Measurements from ENCODE around the gene SLC22A31. TPM values are rescaled to one million over a fixed set of nuclear protein-coding genes. Genes with fewer than 3 reads are reported as not detected.

SLC22A31 gene
- total and polyA plus RNA-seq, 2 donors (not counting 3 experiments of a cell fraction or from before 2014, with no cell fraction given), result 1.0 TPM; not detected in 1

DNA sequence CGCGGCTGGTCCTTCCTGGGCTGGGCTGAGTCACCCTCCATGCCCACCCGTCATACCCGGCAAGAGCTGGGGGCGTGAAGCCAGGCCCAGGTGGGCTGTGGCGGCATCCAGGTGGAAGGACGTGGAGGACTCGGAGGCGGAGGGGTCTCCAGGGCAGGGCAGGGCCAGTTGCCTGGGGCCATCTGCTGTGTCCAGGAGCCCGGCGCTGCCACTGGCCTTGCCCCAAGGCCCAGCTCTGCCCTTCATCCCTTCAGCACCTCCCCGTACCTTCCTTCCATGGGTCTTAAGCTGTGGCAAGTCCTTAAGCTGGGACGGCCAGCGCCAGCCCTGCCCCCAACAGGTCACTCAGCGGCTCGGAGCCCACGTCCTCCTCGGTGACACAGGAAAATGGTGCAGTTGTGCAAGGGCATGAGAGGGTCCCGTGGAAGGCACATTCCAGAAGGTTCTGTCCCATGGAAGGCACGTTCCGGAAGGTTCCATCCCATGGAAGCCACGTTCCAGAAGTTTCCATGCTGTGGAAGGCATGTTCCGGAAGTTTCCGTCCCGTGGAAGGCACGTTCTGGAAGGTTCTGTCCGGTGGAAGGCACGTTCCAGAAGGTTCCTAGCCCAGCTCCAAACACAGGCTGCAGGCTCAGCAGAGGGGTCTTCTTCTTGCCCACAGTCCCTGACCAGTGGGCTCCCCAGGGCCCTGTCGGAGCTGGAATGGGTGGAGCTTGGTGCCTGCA lies 39.2 kb downstream of the SLC22A31 start:
- BruUV-seq (replicated peaks), result no TSS peak

More for the DNA sequence above, 39.2 kb downstream of the SLC22A31 start:
- dilution Hi-C loops (cut with MboI; ENCODE audit: extremely low pct_ligation_motif_present, low sequenced_read_pairs) (no loop called here), intact Hi-C loops (cut with micrococcal nuclease) (no loop called here)
- H3K9me1 ChIP-seq (replicated peaks; ENCODE audit: control insufficient read depth, extremely low read depth, insufficient read depth, low read length), result no peaks in the 10 kb centered on the region
- no peak overlapping the region for H3K4me2 ChIP-seq (ENCODE audit: insufficient read depth, low read length)
- no peak overlapping the region for H3K4me3 ChIP-seq (replicated peaks in 1 of 3; ENCODE audit: insufficient read depth in 1 of 3, low read depth in 1 of 3, low read length in 3 of 3)
- H3K9ac ChIP-seq (replicated peaks; ENCODE audit: extremely low read depth, insufficient read depth, low read length), result no peak overlapping the region
- no peaks in the 10 kb centered on the region for H4K20me1 ChIP-seq (replicated peaks; ENCODE audit: control insufficient read depth, extremely low read depth, insufficient read depth, low read length)
- H2AFZ ChIP-seq (ENCODE audit: low read depth, low read length), result no peak overlapping the region
- CTCF ChIA-PET, result no interaction called here
- POLR2A ChIA-PET, result no interaction called here
- H3K4me1 ChIP-seq (ENCODE audit: control insufficient read depth, extremely low read depth, insufficient read depth, low read length), result no peaks in the 10 kb centered on the region
- H3K79me2 ChIP-seq (ENCODE audit: control insufficient read depth, insufficient read depth, low read length), result no peaks in the 10 kb centered on the region
- no peak overlapping the region for H3K27ac ChIP-seq (ENCODE audit: insufficient read depth, low read depth, low read length)
- no peaks in the 10 kb centered on the region for H3K36me3 ChIP-seq (ENCODE audit: control insufficient read depth in 2 of 2, extremely low read depth in 1 of 2, insufficient read depth in 2 of 2, low read length in 2 of 2)
- TF ChIP-seq FOS (IDR thresholded peaks at IDR 0.05; ENCODE audit: borderline replicate concordance, insufficient read depth, low read length), result no peak
- no peak for TF ChIP-seq POLR2A (IDR thresholded peaks at IDR 0.05; ENCODE audit: low read depth, low read length)
- TF ChIP-seq, protein P1, sequence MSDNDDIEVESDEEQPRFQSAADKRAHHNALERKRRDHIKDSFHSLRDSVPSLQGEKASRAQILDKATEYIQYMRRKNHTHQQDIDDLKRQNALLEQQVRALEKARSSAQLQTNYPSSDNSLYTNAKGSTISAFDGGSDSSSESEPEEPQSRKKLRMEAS (IDR thresholded peaks at IDR 0.05; ENCODE audit: insufficient read depth, insufficient read length), result no peak
- TF ChIP-seq GATA2 (IDR thresholded peaks at IDR 0.05; ENCODE audit: insufficient read depth, insufficient read length, low read depth, low read length), result no peak
- TF ChIP-seq EZH2 (IDR thresholded peaks at IDR 0.05; ENCODE audit: borderline replicate concordance, low read depth, low read length, severe bottlenecking), result no peak
- no peak for TF ChIP-seq JUN (IDR thresholded peaks at IDR 0.05; ENCODE audit: borderline replicate concordance, insufficient read depth, insufficient read length, low read depth)
- TF ChIP-seq, protein P2, sequence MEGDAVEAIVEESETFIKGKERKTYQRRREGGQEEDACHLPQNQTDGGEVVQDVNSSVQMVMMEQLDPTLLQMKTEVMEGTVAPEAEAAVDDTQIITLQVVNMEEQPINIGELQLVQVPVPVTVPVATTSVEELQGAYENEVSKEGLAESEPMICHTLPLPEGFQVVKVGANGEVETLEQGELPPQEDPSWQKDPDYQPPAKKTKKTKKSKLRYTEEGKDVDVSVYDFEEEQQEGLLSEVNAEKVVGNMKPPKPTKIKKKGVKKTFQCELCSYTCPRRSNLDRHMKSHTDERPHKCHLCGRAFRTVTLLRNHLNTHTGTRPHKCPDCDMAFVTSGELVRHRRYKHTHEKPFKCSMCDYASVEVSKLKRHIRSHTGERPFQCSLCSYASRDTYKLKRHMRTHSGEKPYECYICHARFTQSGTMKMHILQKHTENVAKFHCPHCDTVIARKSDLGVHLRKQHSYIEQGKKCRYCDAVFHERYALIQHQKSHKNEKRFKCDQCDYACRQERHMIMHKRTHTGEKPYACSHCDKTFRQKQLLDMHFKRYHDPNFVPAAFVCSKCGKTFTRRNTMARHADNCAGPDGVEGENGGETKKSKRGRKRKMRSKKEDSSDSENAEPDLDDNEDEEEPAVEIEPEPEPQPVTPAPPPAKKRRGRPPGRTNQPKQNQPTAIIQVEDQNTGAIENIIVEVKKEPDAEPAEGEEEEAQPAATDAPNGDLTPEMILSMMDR (IDR thresholded peaks at IDR 0.05; ENCODE audit: extremely low read depth in 1 of 2, insufficient read depth in 1 of 2, low read depth in 1 of 2, low read length in 2 of 2), result no peak
- TF ChIP-seq MYC (IDR thresholded peaks at IDR 0.05; ENCODE audit: low read depth, low read length), result no peak
- TF ChIP-seq POLR2AphosphoS5 (IDR thresholded peaks at IDR 0.05; ENCODE audit: insufficient read depth, low read depth, low read length), result no peak
- DNase-seq (ENCODE audit: low read depth, low spot score) (no peak), FAIRE-seq (no peak)
- no peaks in the 10 kb centered on the region for H3K27me3 ChIP-seq (ENCODE audit: control insufficient read depth in 2 of 2, insufficient read depth in 2 of 2, low read length in 2 of 2)
- no peaks in the 10 kb centered on the region for H3K9me3 ChIP-seq (replicated peaks; ENCODE audit: control insufficient read depth, insufficient read depth, low read length)

Measured in endothelial cell of umbilical vein (primary cell).